Stimulated activated naive CD8-positive, alpha-beta T cell treated with anti-CD3 and anti-CD28 coated beads, Interleukin-15, amount 100 ng/mL, for 72 hours (primary cell): ENCODE results near the gene TNRC18.
"Not testable (repeated sequence)": the region's sequence is repeated elsewhere in the genome, so short reads cannot be mapped to it uniquely, and the experiment has no call there.

Experiments used
- ATAC-seq: fragments of 150-1000 bp; cut with Tn5 transposase; 2 replicates; pipeline ENCODE4 v1.10.0; 2021; ENCODE audit warnings: mild to moderate bottlenecking, moderate library complexity
- DNase-seq, 2 donors: peaks; one replicate each; pipeline ENCODE4 v3.0.0; 2021 to 2022
- H3K27ac Mint-ChIP-seq, 2 donors: one replicate each; pipeline ENCODE4 v1.8.0; 2022; ENCODE audit warnings: mild to moderate bottlenecking in 2 of 2, mixed read lengths in 2 of 2, moderate library complexity in 2 of 2
- H3K27me3 Mint-ChIP-seq: one replicate; pipeline ENCODE4 v1.8.0; 2022; ENCODE audit warnings: mixed read lengths
- H3K4me1 Mint-ChIP-seq: one replicate; pipeline ENCODE4 v1.8.0; 2022; ENCODE audit warnings: mild to moderate bottlenecking, mixed read lengths
- H3K4me3 Mint-ChIP-seq, 2 donors: one replicate each; pipeline ENCODE4 v1.8.0; 2022; ENCODE audit warnings: mild to moderate bottlenecking in 2 of 2, mixed read lengths in 2 of 2, moderate library complexity in 1 of 2
- H3K9me3 Mint-ChIP-seq, 2 donors: one replicate each; pipeline ENCODE4 v1.8.0; 2022; ENCODE audit warnings: mixed read lengths in 2 of 2

TNRC18 gene

GRCh38 chr7:5322621-5323410 lies 100.8 kb downstream of the TNRC18 start:
- no peaks in the 10 kb centered on the region for H3K4me1 Mint-ChIP-seq
- peak overlapping the region in 1 of 2 donors; percentile 95 for H3K27ac Mint-ChIP-seq
- DNase-seq (no peak), ATAC-seq (no peak)
- peaks cover 10 to 22% of the 10 kb centered on the region in 2 donors for H3K9me3 Mint-ChIP-seq
- H3K4me3 Mint-ChIP-seq, result no peak overlapping the region
- H3K27me3 Mint-ChIP-seq, result no peaks in the 10 kb centered on the region

- peaks cover 10 to 22% of the 10 kb centered on the region in 2 donors for H3K9me3 Mint-ChIP-seq
- ATAC-seq, result peak; percentile 29
- H3K4me1 Mint-ChIP-seq, result no peaks in the 10 kb centered on the region
- DNase-seq, result no peak
- H3K27ac Mint-ChIP-seq, result no peak overlapping the region
- H3K4me3 Mint-ChIP-seq, result no peak overlapping the region
- no peaks in the 10 kb centered on the region for H3K27me3 Mint-ChIP-seq
Measured at GRCh38 chr7:5320802-5321396, 102.7 kb downstream of the TNRC18 start.

GRCh38 chr7:5320391-5320790 lies 103.2 kb downstream of the TNRC18 start:
- no peaks in the 10 kb centered on the region for H3K27me3 Mint-ChIP-seq
- peak; percentile 26 for ATAC-seq
- H3K4me1 Mint-ChIP-seq, result no peaks in the 10 kb centered on the region
- DNase-seq, result no peak
- no peak overlapping the region for H3K4me3 Mint-ChIP-seq
- H3K9me3 Mint-ChIP-seq, result peaks cover 10 to 22% of the 10 kb centered on the region in 2 donors
- H3K27ac Mint-ChIP-seq, result peak overlapping the region in 1 of 2 donors; percentile 63

- not testable (repeated sequence) for H3K4me3 Mint-ChIP-seq, H3K27ac Mint-ChIP-seq, DNase-seq, H3K27me3 Mint-ChIP-seq, H3K4me1 Mint-ChIP-seq, ATAC-seq
- peaks cover 10 to 22% of the 10 kb centered on the region in 2 donors for H3K9me3 Mint-ChIP-seq
Measured at GRCh38 chr7:5318613-5319012, 105.0 kb downstream of the TNRC18 start.

DNA sequence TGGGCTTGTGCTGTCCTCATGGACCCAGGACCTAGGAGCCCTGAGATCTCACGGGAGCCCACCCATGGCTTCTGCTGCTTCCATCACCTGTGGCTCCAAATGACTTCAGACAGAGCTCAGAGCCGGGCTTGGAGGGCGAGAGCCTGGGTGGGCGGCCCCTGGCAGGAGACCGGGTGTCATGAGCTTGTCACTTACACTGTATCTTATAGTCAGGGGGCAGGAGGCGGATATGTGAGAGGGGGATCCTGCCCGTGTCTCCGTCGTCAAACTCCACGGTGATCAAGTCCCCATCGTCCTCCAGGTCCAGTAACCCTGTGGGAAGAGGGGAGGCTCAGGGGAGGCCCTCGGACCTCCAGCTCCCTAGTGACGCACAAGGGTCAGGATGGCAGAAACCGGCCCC lies 107.9 kb downstream of the TNRC18 start:
- H3K27ac Mint-ChIP-seq, result no peak overlapping the region
- DNase-seq, result no peak
- H3K4me3 Mint-ChIP-seq, result no peak overlapping the region
- H3K27me3 Mint-ChIP-seq, result no peaks in the 10 kb centered on the region
- H3K9me3 Mint-ChIP-seq, result peaks cover 10 to 22% of the 10 kb centered on the region in 2 donors
- ATAC-seq, result no peak
- no peaks in the 10 kb centered on the region for H3K4me1 Mint-ChIP-seq

DNA sequence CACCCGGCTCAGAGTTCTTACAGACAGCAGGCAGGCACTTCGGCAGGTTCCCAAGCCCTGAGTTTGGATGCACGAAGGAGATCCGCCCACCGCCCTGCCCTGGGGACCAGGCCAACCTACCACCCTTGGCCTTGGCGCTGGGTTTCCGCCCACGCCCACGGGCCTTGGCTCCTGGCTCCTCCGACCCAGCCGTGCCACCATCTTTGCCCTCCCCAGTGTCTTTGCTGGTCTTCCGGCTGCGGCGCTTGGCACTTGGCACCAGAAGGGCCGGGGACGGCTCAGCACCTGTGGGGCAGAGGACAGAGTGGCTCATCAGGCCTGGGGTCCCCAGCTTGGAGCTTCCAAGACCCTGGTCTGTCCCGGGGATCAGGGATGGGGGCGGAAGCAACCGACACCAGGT lies 108.8 kb downstream of the TNRC18 start:
- DNase-seq, result no peak
- no peaks in the 10 kb centered on the region for H3K27me3 Mint-ChIP-seq
- peaks cover 10 to 19% of the 10 kb centered on the region in 2 donors for H3K9me3 Mint-ChIP-seq
- H3K4me3 Mint-ChIP-seq, result no peak overlapping the region
- H3K27ac Mint-ChIP-seq, result no peak overlapping the region
- H3K4me1 Mint-ChIP-seq, result no peaks in the 10 kb centered on the region
- no peak for ATAC-seq

GRCh38 chr7:5313076-5313885 lies 110.4 kb downstream of the TNRC18 start:
- not testable (repeated sequence) for H3K27ac Mint-ChIP-seq, H3K9me3 Mint-ChIP-seq, H3K27me3 Mint-ChIP-seq, H3K4me1 Mint-ChIP-seq, ATAC-seq, DNase-seq, H3K4me3 Mint-ChIP-seq

- not testable (repeated sequence) for H3K4me3 Mint-ChIP-seq, H3K27ac Mint-ChIP-seq, H3K27me3 Mint-ChIP-seq, H3K9me3 Mint-ChIP-seq, DNase-seq, H3K4me1 Mint-ChIP-seq
- ATAC-seq, result peak; percentile 3
Measured at GRCh38 chr7:5312276-5313070, 111.2 kb downstream of the TNRC18 start.

- no peak for DNase-seq
- Mint-ChIP-seq H3K27me3 (no peaks in the 10 kb centered on the region), H3K27ac (no peak overlapping the region), H3K4me1 (no peaks in the 10 kb centered on the region), H3K4me3 (no peak overlapping the region), H3K9me3 (no peaks in the 10 kb centered on the region)
- no peak for ATAC-seq
Measured at GRCh38 chr7:5310822-5311405, 112.7 kb downstream of the TNRC18 start.

GRCh38 chr7:5309146-5309545 lies 114.5 kb downstream of the TNRC18 start:
- H3K27me3 Mint-ChIP-seq, result no peaks in the 10 kb centered on the region
- H3K4me3 Mint-ChIP-seq, result no peak overlapping the region

DNA sequence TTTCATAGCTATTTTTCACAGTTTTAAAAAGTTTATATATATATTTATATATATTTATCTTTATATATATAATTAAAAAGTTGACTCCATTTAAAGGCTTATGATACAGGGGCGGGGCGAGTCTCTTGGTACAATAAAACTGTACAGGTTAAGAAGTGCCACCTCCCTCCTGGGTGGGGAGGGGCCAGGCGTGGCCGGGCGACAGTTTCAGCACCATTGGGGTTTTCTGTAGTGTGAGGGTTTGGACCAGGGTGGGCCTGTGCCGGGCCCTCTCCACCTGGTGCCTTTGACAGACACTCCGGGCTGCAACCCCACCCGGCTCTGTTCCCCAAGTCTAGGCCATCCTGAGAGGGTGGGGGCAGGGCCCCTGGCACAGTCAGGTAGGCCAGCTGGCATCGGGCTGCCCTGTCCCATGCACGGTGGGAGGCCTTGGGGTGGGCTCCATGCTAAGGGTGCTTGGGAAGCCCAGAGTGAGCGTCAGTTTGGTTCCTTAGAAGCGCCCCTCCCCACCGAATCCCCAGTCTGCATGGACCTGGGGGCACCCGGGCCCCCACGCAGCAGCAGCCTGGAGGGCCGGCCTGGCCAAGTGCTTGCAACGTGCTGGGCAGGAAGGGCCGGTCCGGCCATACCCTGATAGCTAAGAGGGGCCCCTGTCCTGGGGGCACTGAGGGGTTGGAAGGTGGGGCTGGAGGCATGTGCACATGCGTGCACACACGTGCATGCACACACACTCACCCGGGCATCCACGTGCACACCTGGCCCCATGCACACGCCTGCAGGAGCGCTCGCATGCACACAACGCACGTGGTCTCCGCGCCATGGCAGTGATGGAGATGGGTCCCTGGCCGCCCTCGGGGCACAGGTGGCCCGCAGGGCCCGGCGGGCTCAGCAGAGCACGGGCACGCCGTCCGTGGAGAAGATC lies 116.2 kb downstream of the TNRC18 start:
- not testable (repeated sequence) for H3K9me3 Mint-ChIP-seq, H3K4me3 Mint-ChIP-seq, H3K27ac Mint-ChIP-seq, H3K27me3 Mint-ChIP-seq, H3K4me1 Mint-ChIP-seq, DNase-seq
- ATAC-seq, result peak; percentile 22

More at GRCh38 chr7:5309146-5309545, 114.5 kb downstream of the TNRC18 start:
- no peaks in the 10 kb centered on the region for H3K4me1 Mint-ChIP-seq
- DNase-seq (no peak), ATAC-seq (no peak)
- peak overlapping the region in 1 of 2 donors; percentile 42 for H3K27ac Mint-ChIP-seq
- no peaks in the 10 kb centered on the region for H3K9me3 Mint-ChIP-seq

- ATAC-seq, H3K9me3 Mint-ChIP-seq, H3K4me1 Mint-ChIP-seq, H3K27ac Mint-ChIP-seq, H3K4me3 Mint-ChIP-seq, H3K27me3 Mint-ChIP-seq, DNase-seq: not testable (repeated sequence)
Measured at GRCh38 chr7:5305050-5305449, 118.6 kb downstream of the TNRC18 start.

DNA sequence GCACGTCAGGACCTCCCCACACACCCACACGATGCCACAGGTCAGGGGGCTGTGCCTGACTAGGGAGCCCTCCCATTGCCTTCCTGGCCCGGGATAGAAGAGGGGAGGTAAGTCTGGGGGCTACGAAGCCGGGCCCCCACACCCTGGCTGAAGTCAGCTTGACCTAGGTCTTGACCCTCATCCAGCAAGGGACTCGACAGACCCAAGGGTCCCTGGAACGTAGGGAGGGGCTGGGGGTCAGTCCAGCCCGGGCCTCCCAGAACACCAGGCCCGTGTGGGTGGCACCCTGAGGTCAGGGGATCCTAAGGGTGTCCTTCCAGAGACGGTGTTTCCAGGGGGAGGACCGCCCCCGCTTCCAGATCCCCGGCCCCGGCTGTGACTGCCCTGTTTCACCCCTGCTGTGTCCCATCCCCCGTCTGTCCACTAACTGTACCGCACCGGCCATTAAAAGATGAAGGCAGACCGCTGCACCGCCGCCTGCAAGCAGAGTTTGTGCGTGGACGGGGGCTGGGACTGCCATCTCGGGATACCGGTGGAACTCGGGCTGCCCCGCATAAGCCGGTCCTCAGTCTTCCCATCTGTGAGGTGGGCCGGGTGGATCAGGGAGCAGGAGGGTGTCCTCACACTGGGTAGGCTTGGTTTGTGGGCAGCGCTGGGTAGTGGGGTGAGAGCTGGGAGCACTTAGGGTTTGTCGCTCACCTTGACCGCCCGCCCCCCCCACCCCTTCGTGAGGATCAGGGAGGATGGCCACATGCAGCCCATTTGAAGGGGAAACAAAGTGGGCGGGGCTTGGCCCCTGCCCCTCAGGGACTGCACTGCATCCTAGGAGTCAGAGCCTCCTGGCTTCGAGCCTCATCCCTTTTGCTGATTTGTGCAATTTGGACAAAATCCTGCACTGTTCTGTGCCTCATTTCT lies 119.8 kb downstream of the TNRC18 start:
- Mint-ChIP-seq H3K27ac (peak overlapping the region in 1 of 2 donors; percentile 14), H3K4me3 (no peak overlapping the region), H3K9me3 (no peaks in the 10 kb centered on the region), H3K4me1 (no peaks in the 10 kb centered on the region), H3K27me3 (no peaks in the 10 kb centered on the region)
- no peak for DNase-seq
- ATAC-seq, result no peak
